ENCODE results near the gene LRTM1.

Gene LRTM1

GRCh38 chr3:54928046-54928770 is at the start of gene LRTM1:
LRTM1 (minus strand) TSS chr3:54928059; CDS start chr3:54927911, 148 bp downstream.
- no peak for DNase-seq (ENCODE audit: low read depth in 2 of 2)

- no peak for DNase-seq (ENCODE audit: low read depth in 2 of 2)
Measured at GRCh38 chr3:54977439-54977838, 49.6 kb upstream of the LRTM1 start.

GRCh38 chr3:54970895-54971294 is 43.0 kb upstream of the LRTM1 start:
- no peak for DNase-seq (ENCODE audit: low read depth in 2 of 2)

GRCh38 chr3:54969652-54970051 is 41.8 kb upstream of the LRTM1 start:
- DNase-seq (ENCODE audit: low read depth in 2 of 2): no peak

DNA sequence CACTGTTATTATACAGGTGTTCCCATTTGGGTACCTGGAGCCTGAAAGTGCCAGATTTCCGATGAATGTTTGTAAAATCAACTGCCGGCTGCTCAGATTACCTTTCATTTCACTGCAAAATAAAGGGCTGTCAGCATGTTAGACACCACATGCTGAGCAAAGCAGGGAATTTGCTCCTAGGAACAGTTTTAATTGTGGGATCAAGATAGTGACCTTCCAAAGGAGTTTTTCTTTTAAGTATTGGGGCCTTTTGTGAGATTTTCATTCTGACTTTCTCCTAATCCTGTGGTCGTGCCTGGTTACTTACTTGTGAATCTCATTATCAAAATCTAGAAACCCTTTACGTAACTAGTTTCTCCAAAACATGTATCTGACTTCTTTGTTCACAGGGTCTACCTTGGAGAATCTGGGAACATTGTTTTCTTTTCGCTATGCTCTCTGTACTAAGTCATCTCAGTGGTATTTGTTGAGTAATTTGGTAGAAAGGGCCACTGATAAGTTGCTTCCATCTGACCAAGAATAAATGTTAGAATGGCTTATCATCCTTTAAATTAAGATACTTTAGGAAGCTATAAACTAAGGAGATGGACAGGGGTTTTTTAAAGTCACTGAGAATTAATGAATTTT is 40.8 kb upstream of the LRTM1 start:
- no peak for DNase-seq (ENCODE audit: low read depth in 2 of 2)

- DNase-seq (ENCODE audit: low read depth in 2 of 2): no peak
Measured at GRCh38 chr3:54967731-54968161, 39.9 kb upstream of the LRTM1 start.

DNA sequence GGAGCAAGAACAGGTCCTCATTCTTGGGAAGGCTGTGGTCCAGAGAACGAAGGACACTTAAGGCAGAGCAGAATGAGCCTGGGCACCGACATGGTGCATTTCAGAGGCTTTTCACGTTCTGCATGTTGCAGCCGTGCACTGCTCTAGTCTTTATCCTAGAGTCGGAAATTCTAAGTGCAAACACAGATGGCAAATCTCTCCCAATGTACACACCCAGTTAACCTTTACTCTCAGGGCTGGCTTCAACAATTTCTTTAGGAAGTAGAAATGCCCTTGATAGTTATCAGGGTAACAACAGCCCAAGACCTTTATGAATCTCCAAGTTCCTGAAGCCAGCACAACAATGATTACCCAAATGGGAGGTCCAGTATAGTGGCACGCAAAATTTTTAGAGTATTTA is 39.1 kb upstream of the LRTM1 start:
- no peak for DNase-seq (ENCODE audit: low read depth in 2 of 2)

GRCh38 chr3:54965746-54966145 is 37.9 kb upstream of the LRTM1 start:
- DNase-seq (ENCODE audit: low read depth in 2 of 2): no peak

- DNase-seq (ENCODE audit: low read depth in 2 of 2): no peak
Measured at GRCh38 chr3:54964081-54964480, 36.2 kb upstream of the LRTM1 start.

DNA sequence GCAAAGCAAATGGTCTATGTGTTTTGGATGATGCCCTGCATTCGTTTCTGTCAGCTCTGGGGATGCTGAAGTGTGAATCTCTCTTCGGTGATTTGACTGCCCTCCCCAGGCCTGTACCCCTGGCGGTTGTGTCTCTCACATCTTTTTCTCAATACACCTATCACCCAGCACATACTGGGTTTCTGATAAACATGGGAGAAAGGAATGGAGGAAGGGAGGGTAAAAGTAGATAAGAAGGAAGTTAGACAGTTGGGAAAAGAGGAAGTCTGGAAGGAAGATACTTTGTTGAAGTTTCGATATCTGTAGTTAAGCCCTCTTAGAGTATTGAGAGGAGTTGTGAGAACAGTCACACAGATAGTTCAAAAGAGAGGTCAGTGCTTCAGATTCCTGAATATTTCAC is 35.8 kb upstream of the LRTM1 start:
- DNase-seq (ENCODE audit: low read depth in 2 of 2): no peak

- DNase-seq (ENCODE audit: low read depth in 2 of 2): no peak
Measured at GRCh38 chr3:54962200-54962599, 34.3 kb upstream of the LRTM1 start.

GRCh38 chr3:54960701-54961100 is 32.8 kb upstream of the LRTM1 start:
- no peak for DNase-seq (ENCODE audit: low read depth in 2 of 2)

DNA sequence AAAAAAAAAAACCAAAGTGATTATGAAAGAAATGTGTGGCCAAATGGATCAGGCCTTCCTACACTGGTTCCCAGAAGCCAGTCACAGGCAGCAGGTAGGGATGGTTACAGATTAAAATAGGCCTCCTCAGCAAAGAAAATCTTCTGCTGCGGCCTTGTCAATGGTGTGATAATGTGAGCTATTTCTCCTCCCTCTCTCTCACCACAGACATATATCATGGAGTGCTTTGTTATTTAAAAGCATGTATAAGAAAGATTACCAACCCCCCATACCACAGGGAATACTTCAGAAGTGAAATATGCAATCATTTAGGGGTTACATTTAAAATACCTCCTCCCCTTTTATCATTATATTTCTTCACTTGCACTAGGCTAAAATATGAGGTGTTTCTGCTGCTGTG is 32.2 kb upstream of the LRTM1 start:
- no peak for DNase-seq (ENCODE audit: low read depth in 2 of 2)

DNA sequence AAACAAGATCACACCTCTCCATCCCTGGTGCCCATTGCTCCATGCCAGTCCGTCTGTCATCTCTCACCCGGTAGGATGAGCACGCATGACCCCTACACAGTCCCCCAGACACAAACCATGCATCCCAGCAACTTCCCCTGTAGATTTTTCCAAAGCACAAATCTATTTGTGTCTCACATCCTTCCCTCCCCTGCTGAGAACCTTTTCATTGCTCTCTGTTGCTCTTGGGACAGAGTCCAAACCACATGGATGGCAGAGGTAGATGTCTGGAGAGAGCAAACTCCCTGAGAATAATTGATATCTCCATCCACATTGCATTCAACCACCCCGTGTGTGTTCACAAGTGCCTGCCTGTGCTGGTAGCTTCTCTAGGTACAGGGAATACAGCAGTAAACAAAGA is 29.9 kb upstream of the LRTM1 start:
- no peak for DNase-seq (ENCODE audit: low read depth in 2 of 2)

DNA sequence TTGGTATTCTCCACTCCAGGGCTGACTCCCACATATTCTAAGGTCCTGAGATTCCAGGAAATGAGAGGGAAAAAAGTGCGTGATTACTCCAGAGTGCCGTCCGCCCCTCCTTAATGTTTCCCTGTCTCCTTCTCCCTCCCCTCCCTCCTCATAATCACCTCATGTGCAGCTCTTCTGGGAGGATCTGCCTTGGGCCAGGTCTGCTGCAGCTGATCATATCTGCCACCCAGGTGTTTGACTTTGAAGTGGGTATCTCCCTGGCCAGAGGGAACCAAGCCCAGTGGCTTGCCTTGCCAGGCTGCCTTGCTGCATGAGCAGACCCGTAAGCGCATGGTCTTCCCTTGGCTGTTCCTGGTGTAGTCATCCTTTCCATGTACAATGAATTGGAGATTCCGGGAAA is 28.1 kb upstream of the LRTM1 start:
- no peak for DNase-seq (ENCODE audit: low read depth in 2 of 2)

- DNase-seq (ENCODE audit: low read depth in 2 of 2): no peak
Measured at GRCh38 chr3:54955496-54955895, 27.6 kb upstream of the LRTM1 start.

- DNase-seq (ENCODE audit: low read depth in 2 of 2): no peak
Measured at GRCh38 chr3:54954521-54954920, 26.7 kb upstream of the LRTM1 start.

DNA sequence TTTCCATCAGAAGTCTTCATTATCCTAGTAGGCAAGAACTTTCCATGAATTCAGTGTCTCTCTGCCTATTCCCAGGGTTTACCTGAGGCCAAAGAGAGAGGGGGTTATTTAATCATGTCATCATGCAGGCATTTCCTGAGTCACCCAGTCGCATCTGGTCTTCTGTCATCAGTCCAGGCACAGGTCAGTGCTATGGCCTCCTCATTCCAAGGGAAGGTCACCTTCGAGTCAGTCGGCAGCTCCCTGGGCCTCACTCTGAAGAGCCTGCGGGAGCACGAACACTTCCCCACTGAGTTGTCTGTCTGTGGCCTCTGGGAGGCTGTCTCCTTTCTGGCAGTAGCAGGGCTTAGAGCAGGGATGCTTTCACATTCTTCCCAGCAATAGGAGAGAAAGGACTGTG is 26.2 kb upstream of the LRTM1 start:
- DNase-seq (ENCODE audit: low read depth in 2 of 2): no peak

DNA sequence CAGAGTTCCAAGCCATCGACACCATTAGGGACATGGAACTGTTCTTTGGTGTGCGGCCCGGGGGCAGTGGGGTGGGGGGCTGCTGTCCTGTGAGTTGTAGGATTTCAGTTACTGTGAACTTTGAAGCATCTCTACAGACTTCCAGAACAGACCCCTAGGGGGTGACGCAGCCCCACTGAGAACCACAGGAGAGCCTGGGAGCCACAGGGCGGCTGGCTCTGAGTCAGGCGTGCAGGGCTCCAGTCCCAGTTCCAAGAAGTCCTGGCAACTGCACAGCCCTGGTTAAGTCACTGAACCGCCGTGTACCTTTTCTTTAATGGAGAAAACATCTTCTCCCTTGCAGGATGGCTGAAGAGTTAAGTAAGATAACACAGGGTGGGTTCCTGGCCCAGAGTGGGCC is 23.5 kb upstream of the LRTM1 start:
- no peak for DNase-seq (ENCODE audit: low read depth in 2 of 2)

GRCh38 chr3:54950391-54951003 is 22.6 kb upstream of the LRTM1 start:
- no peak for DNase-seq (ENCODE audit: low read depth in 2 of 2)

GRCh38 chr3:54949491-54950044 is 21.7 kb upstream of the LRTM1 start:
- no peak for DNase-seq (ENCODE audit: low read depth in 2 of 2)

DNA sequence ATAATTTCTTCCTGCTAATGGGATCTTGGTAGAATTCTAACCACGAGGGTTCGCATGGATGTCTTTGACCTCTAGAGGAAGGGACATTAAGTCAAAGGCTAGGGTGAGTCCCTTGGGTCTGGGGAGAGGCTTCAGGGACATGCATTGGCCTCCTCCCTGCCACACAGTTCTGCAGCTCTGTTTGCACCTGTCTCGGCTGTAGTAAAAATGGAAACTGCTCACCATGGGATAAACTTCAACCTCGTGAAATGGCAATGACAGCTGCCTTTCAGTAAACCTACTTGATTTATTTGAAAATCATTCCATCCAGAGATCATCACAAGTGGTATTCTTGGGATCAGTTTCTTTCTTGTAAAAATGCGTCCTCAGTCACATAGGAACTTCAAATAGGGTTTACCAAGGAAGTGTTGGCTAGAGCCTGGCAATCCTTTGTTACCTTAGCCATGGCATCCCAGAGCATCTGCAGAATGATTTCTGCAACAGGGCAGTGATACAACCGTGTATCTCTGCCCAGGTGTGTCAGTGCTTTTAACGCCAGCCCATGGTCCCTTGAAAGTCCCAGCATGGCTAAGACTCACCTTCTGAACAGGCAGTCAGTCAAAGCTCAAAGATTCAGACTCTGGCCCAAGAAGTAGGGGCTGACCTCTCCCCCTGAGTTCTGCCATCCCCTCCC is 14.0 kb upstream of the LRTM1 start:
- no peak for DNase-seq (ENCODE audit: low read depth in 2 of 2)

Measured in stimulated activated CD8-positive, alpha-beta memory T cell treated with anti-CD3 and anti-CD28 coated beads, Interleukin-2, amount 100 ng/mL, for 1 hour (primary cell).